AG04450 (cell line): ENCODE data around the gene C17orf50. TPM values are rescaled to one million over a fixed set of nuclear protein-coding genes. Genes with fewer than 3 reads are reported as not detected.
A peak's percentile ranks its signal among the peaks of the same experiment; 100 is the strongest.

ENCODE experiments used
- CTCF ChIA-PET: fragments of 300-600, 350-600 bp; formaldehyde crosslinking; extraction: SDS; loops from one replicate; lab custom pipeline; 2022; ENCODE audit warnings: antibody characterized with exemption, inconsistent platforms; lab: Charles Lee
- POLR2A ChIA-PET: fragments of 350-600 bp; formaldehyde crosslinking; extraction: SDS; loops from one replicate; lab custom pipeline; 2021; ENCODE audit warnings: antibody characterized with exemption, inconsistent platforms; lab: Yijun Ruan, JAX
- DNase-seq: peaks from one replicate; pipeline ENCODE4 v3.0.0-alpha.2; 2011; ENCODE audit warnings: low read depth, low spot score
- H3K27ac ChIP-seq: one replicate; pipeline ENCODE4 v1.5.1; 2012; ENCODE audit warnings: low read depth, low read length, control low read depth
- H3K27me3 ChIP-seq: one replicate; pipeline ENCODE4 v1.6.0; 2012; ENCODE audit warnings: low read length; ENCODE audit not compliant: control insufficient read depth, insufficient read depth
- H3K4me3 ChIP-seq: 2 replicates; pipeline ENCODE4 v1.5.1; 2011; ENCODE audit warnings: mild to moderate bottlenecking, low read depth, low read length, control low read depth
- H3K9me3 ChIP-seq: 2 replicates; pipeline ENCODE4 v1.5.1; 2012; ENCODE audit warnings: low read length; ENCODE audit not compliant: control insufficient read depth, insufficient read depth
- CTCF ChIP-seq: IDR thresholded peaks from 2 replicates; pipeline ENCODE4 v1.5.1; 2011; ENCODE audit warnings: low read depth, low read length, control low read depth, inconsistent platforms
- polyA plus RNA-seq: library from polyadenylated mRNA; depleted of rRNA; stranded (reverse); fragments of >200 nt; gene quantifications from 2 replicates; pipeline ENCODE4 v1.2.3, GENCODE V29; 2011

C17orf50 gene
- polyA plus RNA-seq, 1 experiment = not detected

- TF ChIP-seq CTCF = no peak
- Histone ChIP-seq H3K9me3 (no peaks in the 10 kb centered on the region), H3K27ac (peak overlapping the region; percentile 73), H3K4me3 (no peak overlapping the region), H3K27me3 (peaks cover 12% of the 10 kb centered on the region)
- ChIA-PET POLR2A (interaction anchor here (1.9 kb wide), 1 partner anchor 20 kb away, joined by 13 read pairs; the partner anchor contains the start of gene TAF15), CTCF (interaction anchor here (0.6 to 6.6 kb wide), 9 partner anchors 16 to 647 kb away, joined by 3 to 64 read pairs (median 6); partner anchors contain the start of gene TAF15)
- DNase-seq = no peak
These were observed 28.0 kb downstream of the C17orf50 start for GRCh38 chr17:35788477-35789368.

- no peak for DNase-seq
- Histone ChIP-seq H3K27me3 (peaks cover 26% of the 10 kb centered on the region), H3K9me3 (no peaks in the 10 kb centered on the region), H3K27ac (no peak overlapping the region), H3K4me3 (no peak overlapping the region)
- ChIA-PET POLR2A (no interaction called here), CTCF (no interaction called here)
- no peak for TF ChIP-seq CTCF
These were observed 30.2 kb downstream of the C17orf50 start for GRCh38 chr17:35790841-35791240.

GRCh38 chr17:35791681-35792350, 31.1 kb downstream of the C17orf50 start:
- Histone ChIP-seq H3K27ac (no peak overlapping the region), H3K9me3 (no peaks in the 10 kb centered on the region), H3K4me3 (no peak overlapping the region), H3K27me3 (peaks cover 35% of the 10 kb centered on the region)
- CTCF ChIA-PET = interaction anchor here (0.8 to 2.1 kb wide), 3 partner anchors 12 to 17 kb away, joined by 3 to 12 read pairs (median 4); partner anchors contain the start of gene TAF15
- no peak for DNase-seq
- TF ChIP-seq CTCF = no peak
- POLR2A ChIA-PET = interaction anchor here (0.6 kb wide), 1 partner anchor 29 kb away, joined by 3 read pairs; no protein-coding TSS in a partner anchor

GRCh38 chr17:35793257-35793656, 32.6 kb downstream of the C17orf50 start:
- peaks cover 46% of the 10 kb centered on the region for H3K27me3 ChIP-seq

More at GRCh38 chr17:35793257-35793656, 32.6 kb downstream of the C17orf50 start:
- POLR2A ChIA-PET = no interaction called here
- no peak for DNase-seq
- TF ChIP-seq CTCF = no peak
- Histone ChIP-seq H3K4me3 (no peak overlapping the region), H3K27ac (no peak overlapping the region), H3K9me3 (no peaks in the 10 kb centered on the region)
- CTCF ChIA-PET = interaction anchor here (1.1 to 2.1 kb wide), 3 partner anchors 12 to 29 kb away, joined by 3 to 12 read pairs (median 4); no protein-coding TSS in a partner anchor
